ENCODE results near the gene ASCL1. TPM values are rescaled to one million over a fixed set of nuclear protein-coding genes. Genes with fewer than 3 reads are reported as not detected.

The ASCL1 gene
- total and polyA plus RNA-seq, 9 of the 15 experiments (the other 6 are each of a cell fraction or from before 2014, with no cell fraction given), result 0.01 to 0.09 (median 0.04) TPM; not detected in 3

DNA sequence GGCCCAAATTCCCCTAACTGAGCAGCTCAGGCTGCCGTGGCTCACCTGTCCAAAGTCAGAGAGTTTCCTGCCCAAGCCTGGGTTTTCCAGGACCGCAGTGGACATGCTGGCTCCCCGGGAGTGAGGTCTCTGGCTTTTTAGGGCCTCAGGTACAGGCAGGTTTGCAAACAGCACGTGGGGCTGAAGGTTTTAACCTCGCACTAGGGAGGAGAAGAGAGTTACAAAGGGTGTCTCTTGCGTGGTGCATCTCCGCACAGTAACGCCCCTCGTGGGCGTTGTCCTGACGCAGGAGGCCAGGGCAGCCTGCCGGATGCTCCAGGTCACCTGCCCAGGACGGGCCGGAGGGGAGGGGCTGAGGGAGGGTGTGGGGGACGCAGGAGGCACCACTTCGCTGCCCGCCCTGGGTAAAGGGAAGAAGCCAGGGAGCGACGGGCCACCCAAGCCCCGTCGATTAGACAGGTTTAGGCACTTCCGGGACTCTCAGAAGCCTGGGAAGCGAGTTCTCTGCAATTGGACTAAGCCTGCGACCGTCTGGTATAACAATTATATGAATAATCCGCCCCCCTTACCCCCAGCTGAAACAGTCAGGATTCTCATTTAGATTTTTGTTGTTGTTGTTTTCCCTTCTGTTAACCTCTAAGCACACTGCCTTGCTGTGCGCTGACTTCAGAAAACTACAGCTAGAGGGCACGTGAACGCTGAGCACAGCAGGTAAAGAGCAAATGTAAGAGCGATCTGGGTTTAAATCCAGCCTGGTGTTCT is 40.3 kb upstream of the ASCL1 start, which contains the start of gene PAH (continued):
- TF ChIP-seq ZFP91 (CRISPR knock-in tag; IDR thresholded peaks at IDR 0.05) (no peak), AFF1 (IDR thresholded peaks at IDR 0.05; ENCODE audit: low read depth in 1 of 2, partially characterized antibody in 2 of 2) (no peak), ZC3H8 (IDR thresholded peaks at IDR 0.05) (no peak), TRIM28 (IDR thresholded peaks at IDR 0.05) (no peak), MAFF (IDR thresholded peaks at IDR 0.05; ENCODE audit: low read length) (no peak), RBM22 (IDR thresholded peaks at IDR 0.05; ENCODE audit: low read depth, low read length, poor library complexity, severe bottlenecking) (no peak), ILF3 (IDR thresholded peaks at IDR 0.05; ENCODE audit: borderline replicate concordance) (no peak), L3MBTL2 (IDR thresholded peaks at IDR 0.05) (peak; percentile 22; the same call in 1 of the 2 replicates), TAF15 (IDR thresholded peaks at IDR 0.05; ENCODE audit: low read depth, low read length) (no peak), STAT5B (CRISPR knock-in tag; IDR thresholded peaks at IDR 0.05) (no peak), FOXJ3 (CRISPR knock-in tag; IDR thresholded peaks at IDR 0.05) (no peak)
- TF ChIP-seq, protein P1, sequence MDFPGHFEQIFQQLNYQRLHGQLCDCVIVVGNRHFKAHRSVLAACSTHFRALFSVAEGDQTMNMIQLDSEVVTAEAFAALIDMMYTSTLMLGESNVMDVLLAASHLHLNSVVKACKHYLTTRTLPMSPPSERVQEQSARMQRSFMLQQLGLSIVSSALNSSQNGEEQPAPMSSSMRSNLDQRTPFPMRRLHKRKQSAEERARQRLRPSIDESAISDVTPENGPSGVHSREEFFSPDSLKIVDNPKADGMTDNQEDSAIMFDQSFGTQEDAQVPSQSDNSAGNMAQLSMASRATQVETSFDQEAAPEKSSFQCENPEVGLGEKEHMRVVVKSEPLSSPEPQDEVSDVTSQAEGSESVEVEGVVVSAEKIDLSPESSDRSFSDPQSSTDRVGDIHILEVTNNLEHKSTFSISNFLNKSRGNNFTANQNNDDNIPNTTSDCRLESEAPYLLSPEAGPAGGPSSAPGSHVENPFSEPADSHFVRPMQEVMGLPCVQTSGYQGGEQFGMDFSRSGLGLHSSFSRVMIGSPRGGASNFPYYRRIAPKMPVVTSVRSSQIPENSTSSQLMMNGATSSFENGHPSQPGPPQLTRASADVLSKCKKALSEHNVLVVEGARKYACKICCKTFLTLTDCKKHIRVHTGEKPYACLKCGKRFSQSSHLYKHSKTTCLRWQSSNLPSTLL (IDR thresholded peaks at IDR 0.05), result no peak
